T-helper 9 cell (primary cell): ENCODE data around the gene SETD2.
"Not testable (repeated sequence)": the region's sequence is repeated elsewhere in the genome, so short reads cannot be mapped to it uniquely, and the experiment has no call there.

Experiments
- DNase-seq: peaks from one replicate; pipeline ENCODE4 v3.0.0-alpha.2; 2020

Gene SETD2

DNA sequence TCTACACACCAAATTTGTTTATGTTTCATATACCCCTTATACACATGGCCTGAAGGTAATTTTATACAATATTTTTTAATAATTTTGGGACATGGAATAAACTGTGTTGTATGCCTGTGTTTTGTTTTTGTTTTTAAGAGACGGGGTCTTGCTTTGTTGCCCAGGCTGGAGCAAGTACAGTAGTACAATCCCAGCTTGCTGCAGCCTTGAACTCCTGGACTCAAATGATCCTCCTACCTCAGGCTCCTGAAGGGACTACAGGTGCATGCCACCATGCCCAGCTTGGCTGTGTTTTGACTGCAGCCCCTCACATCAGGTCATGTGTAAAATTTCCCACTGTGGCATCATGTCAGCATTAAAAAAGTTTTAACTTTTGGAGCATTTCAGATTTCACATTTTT is 18.6 kb downstream of the SETD2 start:
- DNase-seq, result no peak

DNA sequence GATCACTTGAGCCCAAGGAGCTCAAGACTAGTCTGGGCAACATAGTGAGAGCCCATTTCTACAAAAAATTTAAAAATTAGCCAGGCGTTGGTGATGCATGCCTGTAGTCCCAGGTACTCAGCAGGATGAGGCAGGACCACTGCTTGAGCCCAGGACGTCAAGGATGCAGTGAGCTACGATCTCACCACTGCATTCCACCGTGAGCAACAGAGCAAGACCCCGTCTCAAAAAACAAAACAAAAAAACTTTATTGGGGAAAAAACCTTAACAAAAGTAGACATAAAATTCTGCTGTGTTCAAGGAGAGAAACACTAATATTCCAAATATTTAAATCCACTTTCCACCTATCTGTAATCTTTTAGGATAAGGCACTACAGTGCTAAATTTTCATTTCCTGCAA is 20.8 kb downstream of the SETD2 start:
- no peak for DNase-seq

- DNase-seq, result not testable (repeated sequence)
Measured at GRCh38 chr3:47142536-47142935, 21.4 kb downstream of the SETD2 start.

GRCh38 chr3:47140973-47141461 is 22.9 kb downstream of the SETD2 start:
- not testable (repeated sequence) for DNase-seq

- DNase-seq, result not testable (repeated sequence)
Measured at GRCh38 chr3:47140553-47140952, 23.4 kb downstream of the SETD2 start.

- no peak for DNase-seq
Measured at GRCh38 chr3:47134311-47134710, 29.6 kb downstream of the SETD2 start.

DNA sequence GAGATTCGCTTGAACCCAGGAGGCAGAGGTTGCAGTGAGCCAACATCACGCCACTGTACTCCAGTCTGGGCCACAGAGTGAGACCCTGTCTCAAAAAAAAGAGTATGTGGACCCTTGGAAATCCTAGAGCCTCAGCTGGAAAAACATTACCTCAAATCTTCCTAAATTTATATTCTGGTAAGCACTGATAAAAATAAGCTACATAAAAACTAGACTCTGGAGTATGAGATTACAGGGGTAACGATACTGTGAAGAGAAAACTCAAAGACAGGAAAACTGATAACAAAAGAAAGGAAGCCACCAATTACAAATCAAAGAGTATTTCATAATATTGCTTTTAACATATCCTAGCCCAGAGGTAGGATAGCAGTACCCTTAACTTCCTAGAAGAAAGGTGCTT is 30.3 kb downstream of the SETD2 start:
- no peak for DNase-seq

DNA sequence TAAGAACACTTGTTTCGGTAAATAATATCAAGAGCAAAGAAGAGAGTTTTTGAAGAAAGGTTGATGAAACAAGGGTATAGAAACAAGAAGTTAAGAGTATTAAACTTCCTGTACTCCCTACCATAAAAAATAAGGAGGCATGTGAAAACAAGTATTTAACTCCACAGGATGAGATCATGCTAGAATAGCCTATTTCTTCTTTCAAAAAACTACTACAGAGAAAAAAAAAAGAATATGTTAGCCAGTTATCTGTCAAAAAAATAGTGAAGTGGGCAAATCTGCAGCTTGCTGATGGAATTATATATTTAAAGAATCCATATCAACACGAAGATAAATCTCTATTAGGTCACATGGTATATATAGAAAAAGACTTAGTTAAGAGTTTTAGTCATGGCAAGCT is 33.4 kb downstream of the SETD2 start:
- no peak for DNase-seq

- no peak for DNase-seq
Measured at GRCh38 chr3:47128137-47128536, 35.8 kb downstream of the SETD2 start.

GRCh38 chr3:47123857-47124256 is 40.1 kb downstream of the SETD2 start:
- DNase-seq, result no peak

- DNase-seq, result no peak
Measured at GRCh38 chr3:47121409-47121808, 42.5 kb downstream of the SETD2 start.

DNA sequence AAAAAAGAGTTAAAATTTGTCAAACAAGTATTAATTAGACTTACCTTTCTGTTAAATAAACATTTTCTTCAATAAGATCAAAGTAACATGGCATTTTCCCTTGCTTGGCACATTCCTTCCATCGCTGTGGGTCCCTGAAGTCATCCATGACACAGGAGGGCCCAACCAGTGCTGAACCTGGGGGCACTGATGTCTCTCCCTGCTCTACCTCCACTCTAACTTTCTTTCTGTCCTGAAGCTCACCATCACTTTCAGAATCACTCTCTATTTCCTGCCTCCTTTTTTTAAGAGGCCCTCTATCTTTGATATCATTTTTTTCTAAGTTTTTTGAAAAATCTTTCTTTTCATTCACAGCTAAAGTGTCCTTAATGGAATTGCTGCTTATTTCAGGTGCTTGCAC is 43.8 kb downstream of the SETD2 start:
- no peak for DNase-seq

DNA sequence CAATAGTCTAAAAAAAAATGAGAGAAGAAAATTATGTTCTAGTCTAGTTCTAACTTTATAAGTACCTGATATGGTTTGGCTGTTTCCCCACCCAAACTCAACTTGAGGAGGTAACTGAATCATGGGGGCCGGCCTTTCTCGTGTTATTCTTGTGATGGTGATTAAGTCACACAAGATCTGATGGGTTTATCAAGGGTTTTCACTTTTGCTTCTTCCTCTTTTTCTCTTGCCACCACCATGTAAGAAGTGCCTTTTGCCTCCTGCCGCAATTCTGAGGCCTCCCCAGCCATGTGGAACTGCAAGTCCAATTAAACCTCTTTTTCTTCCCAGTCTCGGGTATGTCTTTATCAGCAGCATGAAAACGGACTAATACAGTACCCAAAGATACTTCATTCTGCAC is 44.5 kb downstream of the SETD2 start:
- not testable (repeated sequence) for DNase-seq

- DNase-seq, result no peak
Measured at GRCh38 chr3:47117807-47118364, 46.0 kb downstream of the SETD2 start.

DNA sequence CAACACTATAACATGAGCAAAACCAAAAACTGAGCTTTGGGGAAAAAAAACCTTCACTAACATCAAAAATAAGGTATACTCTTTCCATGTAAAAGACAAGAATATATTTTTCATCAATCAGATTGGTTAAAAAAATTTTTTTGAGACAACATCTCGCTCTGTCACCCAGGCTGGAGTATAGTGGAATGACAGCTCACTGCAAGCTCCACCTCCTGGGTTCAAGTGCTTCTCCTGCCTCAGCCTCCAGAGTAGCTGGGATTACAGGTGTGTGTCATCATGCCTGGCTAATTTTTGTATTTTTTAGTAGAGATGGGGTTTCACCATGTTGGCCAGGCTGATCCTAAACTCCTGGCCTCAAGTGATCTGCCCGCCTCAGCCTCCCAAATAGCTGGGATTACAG is 48.4 kb downstream of the SETD2 start:
- DNase-seq, result not testable (repeated sequence)

GRCh38 chr3:47113669-47114365 is 50.1 kb downstream of the SETD2 start:
- no peak for DNase-seq

- DNase-seq, result no peak
Measured at GRCh38 chr3:47112997-47113396, 50.9 kb downstream of the SETD2 start.

- DNase-seq, result no peak
Measured at GRCh38 chr3:47109393-47109792, 54.5 kb downstream of the SETD2 start.

DNA sequence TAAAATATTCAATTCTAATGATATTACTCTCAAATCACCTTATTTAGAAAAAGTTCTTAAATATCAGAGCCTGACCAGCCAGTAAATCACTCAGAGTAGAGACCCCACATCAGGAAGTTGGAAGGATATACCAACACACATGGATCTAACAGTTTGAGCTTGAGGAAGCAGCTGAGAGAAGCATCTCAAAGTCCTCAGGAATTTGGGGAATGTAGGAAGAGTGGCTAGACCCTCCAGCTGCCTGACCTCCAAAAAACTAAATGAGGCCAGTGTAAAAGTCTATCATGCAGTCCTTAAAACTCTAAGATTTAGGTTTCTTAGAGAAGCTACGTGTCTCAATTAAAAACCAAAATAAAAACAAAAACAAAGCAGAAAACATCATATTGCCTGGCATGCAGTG is 55.4 kb downstream of the SETD2 start:
- DNase-seq, result no peak

DNA sequence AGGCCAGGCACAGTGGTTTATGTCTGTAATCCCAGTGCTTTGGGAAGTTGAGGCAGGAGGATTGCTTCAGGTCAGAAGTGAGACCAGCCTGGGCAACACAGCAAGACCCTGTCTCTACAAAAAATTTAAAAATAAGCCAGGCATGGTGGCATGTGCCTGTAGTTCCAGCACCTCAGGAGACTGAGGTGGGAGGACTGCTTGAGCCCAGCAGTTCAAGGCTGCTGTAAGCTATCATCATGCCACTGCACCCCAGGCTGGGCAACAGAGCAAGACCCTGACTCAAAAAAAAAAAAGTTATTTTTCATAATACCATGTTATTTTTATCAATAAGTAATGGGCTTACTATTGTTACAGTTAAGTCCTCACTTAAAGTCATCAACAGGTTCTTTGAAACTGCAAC is 59.7 kb downstream of the SETD2 start:
- no peak for DNase-seq

DNA sequence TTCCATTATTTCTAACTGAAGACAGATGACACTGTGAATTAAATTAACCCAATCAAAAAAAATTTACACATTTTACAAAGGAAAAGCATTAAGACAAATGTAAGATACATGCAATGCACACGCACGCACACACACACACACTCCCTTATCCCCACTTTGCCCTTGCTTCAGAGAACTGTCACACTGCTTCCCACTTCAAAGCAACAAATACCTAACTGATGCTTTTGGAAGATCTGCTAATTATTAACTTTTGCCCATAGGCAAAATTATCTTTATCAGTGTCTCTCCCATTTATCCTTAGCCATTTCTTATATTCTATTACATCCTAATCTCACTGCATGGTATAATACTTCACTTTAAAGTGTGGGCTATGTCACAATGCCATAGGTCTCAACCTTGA is 60.3 kb downstream of the SETD2 start:
- no peak for DNase-seq

DNA sequence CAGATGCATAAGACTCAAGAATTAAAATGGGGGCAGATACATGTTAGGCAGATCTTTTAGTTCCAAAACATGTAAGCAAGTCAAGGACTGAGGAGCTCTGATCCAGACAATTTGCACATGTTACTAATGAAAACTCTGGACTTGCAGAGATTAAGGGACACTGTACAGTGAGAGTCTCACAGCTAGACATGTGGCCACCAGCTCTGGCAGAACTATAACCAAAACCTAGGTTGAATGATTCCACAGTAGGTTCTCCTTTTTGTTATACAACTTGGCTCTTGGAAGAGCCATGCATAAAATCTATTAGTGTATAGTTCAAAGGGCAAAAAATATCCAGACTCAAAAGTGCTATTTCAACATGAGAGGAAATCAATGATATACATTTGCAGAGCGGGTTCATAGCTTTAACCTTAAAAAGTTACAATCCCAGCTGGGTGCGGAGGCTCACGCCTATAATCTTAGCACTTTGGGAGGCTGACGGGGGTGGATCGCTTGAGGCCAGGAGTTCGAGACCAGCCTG is 61.8 kb downstream of the SETD2 start:
- DNase-seq, result no peak

- no peak for DNase-seq
Measured at GRCh38 chr3:47098910-47099309, 65.0 kb downstream of the SETD2 start.

- no peak for DNase-seq
Measured at GRCh38 chr3:47097864-47098263, 66.0 kb downstream of the SETD2 start.

DNA sequence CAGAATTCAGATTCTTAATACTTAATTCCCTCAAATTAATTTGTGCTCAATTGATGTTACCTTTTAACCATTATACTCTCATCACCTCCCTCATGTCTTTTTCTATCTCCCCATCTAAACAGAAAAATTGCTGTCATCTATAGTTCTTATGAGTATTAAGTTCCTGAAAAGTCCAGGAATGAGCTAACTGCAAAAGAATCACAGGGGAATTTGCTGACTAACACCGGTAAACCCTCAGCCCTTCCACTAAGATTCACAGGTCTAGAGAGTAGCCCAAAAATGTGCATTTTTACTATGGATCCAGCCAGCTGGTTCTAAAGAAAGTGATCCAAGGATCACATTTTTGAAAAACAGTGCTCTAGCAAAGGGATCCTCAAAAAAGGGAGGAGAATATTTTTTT is 67.0 kb downstream of the SETD2 start:
- DNase-seq, result no peak
